GM12873 (cell line): ENCODE measurements around the gene BLACAT1.

Experiments used
- TF ChIP-seq, protein P1 (sequence below): IDR thresholded peaks from 2 replicates; pipeline ENCODE4 v1.5.1; 2012; ENCODE audit warnings: low read depth, mild to moderate bottlenecking, moderate library complexity, low read length, control low read depth; ENCODE audit not compliant: insufficient read depth; ENCODE audit errors: missing control alignments

BLACAT1 gene

GRCh38 chr1:205440476-205441317 is 15.1 kb downstream of the BLACAT1 start:
- TF ChIP-seq, protein P1, sequence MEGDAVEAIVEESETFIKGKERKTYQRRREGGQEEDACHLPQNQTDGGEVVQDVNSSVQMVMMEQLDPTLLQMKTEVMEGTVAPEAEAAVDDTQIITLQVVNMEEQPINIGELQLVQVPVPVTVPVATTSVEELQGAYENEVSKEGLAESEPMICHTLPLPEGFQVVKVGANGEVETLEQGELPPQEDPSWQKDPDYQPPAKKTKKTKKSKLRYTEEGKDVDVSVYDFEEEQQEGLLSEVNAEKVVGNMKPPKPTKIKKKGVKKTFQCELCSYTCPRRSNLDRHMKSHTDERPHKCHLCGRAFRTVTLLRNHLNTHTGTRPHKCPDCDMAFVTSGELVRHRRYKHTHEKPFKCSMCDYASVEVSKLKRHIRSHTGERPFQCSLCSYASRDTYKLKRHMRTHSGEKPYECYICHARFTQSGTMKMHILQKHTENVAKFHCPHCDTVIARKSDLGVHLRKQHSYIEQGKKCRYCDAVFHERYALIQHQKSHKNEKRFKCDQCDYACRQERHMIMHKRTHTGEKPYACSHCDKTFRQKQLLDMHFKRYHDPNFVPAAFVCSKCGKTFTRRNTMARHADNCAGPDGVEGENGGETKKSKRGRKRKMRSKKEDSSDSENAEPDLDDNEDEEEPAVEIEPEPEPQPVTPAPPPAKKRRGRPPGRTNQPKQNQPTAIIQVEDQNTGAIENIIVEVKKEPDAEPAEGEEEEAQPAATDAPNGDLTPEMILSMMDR, result no peak

DNA sequence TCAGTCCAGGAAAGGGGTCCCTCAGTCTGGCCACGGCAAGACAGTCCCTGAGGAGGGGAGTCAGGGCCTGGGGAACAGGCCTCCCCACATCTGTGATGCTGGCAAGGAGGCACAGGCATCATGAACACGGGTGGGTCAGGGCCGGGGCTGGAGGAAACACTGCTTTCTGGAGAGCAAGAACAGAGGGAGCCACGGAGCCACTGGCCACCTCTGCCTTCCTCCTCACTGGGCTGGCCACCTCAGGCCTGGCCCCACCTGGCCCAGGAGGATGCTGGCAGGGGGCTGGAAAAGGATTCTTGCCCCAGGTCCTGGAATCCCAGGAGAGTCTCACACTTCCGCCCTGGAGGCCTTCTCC is 15.7 kb downstream of the BLACAT1 start:
- TF ChIP-seq, protein P1, result no peak

DNA sequence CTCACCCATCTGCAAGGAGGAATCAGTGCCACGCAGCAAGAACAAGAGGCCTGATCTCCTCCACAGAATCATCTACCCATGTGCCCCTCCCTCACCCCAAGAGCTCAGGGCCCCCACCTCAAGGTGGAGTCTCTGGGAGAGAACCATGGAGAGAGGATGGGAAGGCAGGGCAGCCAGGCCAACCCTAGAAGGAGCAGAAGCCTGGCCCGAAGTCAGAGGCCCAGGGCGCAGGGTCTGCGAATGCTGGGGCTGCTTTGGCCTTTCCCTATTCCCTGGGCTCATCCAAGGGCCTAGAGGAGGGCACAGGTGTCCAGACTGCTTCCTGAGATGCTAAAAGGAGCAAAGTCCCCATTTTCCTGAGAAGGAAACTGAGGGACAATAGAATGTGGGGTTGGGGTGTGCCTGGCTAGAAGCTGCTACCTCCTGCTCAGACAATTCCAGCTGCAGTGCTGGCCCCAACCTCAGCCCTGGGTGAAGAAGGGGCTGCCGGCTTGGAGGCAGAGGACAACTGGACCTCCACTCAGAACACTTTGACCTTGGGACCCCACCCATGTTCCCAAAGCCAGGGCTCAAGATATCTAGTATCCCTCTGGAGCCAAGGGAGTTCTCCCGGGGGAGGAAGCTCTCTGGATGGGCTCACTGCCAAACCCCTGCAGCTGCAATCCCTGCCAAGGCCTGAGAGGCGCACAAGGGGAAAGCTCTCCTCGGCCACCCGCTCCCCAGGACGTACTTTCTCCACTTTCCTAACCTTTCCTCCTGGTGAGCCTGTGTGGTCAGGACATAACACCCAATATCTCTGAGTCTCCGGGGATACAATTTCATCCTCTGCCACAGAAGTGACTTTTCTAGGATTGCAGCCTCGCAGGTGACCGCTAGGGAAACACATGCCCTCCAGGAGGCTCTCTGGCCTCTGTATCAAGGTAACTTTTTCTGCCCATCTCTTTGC is 17.4 kb downstream of the BLACAT1 start:
- TF ChIP-seq, protein P1, result peak; percentile 49

DNA sequence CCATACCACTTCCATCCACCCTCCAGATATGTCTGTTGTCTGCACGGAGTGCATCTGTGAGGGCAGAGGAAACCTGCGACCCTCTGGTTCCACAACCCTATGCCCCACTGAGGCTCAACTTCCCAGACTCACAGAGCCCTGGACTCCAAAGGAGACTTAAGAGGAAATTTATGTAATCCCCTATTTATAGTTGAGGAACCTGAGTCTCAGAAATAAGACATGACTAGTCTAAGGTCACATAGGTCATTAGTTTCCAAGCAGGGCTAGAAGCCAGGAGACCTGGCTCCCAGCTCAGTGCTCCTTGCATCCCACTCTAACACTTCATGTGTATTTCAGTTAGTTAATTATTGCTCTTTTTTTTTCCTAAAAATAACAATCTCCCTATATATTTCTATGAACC is 18.3 kb downstream of the BLACAT1 start:
- TF ChIP-seq, protein P1, result no peak

GRCh38 chr1:205436776-205437410 is 19.0 kb downstream of the BLACAT1 start:
- TF ChIP-seq, protein P1, result no peak

GRCh38 chr1:205435578-205436573 is 20.0 kb downstream of the BLACAT1 start:
- TF ChIP-seq, protein P1, result no peak
